ENCODE measurements around the gene SERPINH1. TPM values are rescaled to one million over a fixed set of nuclear protein-coding genes. Genes with fewer than 3 reads are reported as not detected.

SERPINH1 gene
- total RNA-seq, 1 experiment from 2014 or later: 58.8 TPM

DNA sequence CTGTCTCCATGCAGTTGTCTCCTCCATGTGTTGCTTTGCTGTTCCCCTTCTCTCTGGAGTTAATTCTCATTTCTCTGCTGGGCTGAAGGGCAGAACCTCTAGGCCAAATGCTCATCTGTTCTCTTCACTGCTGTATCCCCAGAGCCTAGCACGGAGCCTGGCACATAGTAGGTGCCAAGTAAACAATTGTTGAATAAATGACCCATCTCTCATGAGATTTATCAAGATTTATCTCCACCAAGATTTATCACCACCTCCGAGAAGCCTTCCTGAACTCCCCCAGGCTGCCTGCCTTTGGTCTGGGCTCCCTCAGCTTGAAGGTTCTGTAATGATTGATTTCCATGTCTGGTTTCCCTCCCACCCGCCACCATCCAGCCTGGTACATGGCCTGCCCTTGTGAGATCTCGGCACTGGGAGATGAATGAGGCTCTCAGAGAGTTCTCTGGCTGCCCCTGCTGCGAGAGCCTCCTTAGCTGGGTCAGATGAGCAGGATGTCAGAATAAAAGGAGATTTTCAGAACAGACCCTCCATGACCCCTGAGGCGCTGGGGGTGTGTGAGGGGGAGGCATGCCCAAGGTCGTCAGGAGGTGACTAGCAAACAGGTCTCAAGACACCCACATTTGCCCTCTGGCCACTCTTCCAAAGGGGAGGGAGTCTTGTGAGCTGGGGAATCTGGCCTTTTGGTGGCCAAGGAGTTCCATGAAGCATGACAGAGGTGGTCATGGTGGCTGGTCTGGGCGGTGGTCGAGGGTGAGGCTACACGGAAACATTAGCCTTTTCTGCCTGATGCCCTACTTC is 33.9 kb upstream of the SERPINH1 start:
- Mint-ChIP-seq H3K4me1 (ENCODE audit: low read depth, unreplicated experiment) (no peaks in the 10 kb centered on the region), H3K27me3 (ENCODE audit: unreplicated experiment) (peaks cover 54% of the 10 kb centered on the region), H3K27ac (ENCODE audit: unreplicated experiment) (no peak overlapping the region), H3K9me3 (ENCODE audit: low read depth, unreplicated experiment) (no peaks in the 10 kb centered on the region), H3K36me3 (ENCODE audit: insufficient read depth, unreplicated experiment) (peaks cover 10% of the 10 kb centered on the region), H3K4me3 (ENCODE audit: low read depth, unreplicated experiment) (no peak overlapping the region)
- CTCF ChIA-PET: interaction anchor here (0.6 to 0.7 kb wide), 2 partner anchors 68 to 337 kb away, joined by 4 read pairs; no protein-coding TSS in a partner anchor
- BruUV-seq (replicated peaks): no TSS peak
- DNase-seq: no peak
- intact Hi-C loops (cut with micrococcal nuclease; ENCODE audit: unreplicated experiment): no loop called here
- TF ChIP-seq CTCF (IDR thresholded peaks at IDR 0.05; ENCODE audit: unreplicated experiment): no peak

DNA sequence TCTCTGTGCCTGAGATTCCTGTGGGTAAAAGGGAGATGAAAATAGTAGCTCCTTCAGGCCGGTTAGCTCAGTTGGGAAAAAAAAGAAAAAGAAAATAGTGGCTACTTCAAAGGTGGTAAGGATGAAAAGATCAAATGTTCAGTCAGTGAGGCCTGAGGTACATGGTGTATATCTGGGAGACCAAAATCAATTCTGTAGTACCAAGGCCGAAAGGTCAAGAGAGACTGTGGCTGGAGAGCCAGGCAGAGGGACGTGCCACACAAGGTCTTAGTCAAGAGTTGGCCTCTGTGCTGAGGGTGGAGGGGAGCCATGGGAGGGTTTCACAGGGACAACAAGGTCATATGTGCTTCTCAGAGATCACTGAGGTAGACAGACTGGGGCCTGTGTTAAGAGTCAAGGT is 31.5 kb upstream of the SERPINH1 start:
- Mint-ChIP-seq H3K4me1 (ENCODE audit: low read depth, unreplicated experiment) (peaks cover 9% of the 10 kb centered on the region), H3K9me3 (ENCODE audit: low read depth, unreplicated experiment) (no peaks in the 10 kb centered on the region), H3K4me3 (ENCODE audit: low read depth, unreplicated experiment) (no peak overlapping the region), H3K27ac (ENCODE audit: unreplicated experiment) (no peak overlapping the region), H3K27me3 (ENCODE audit: unreplicated experiment) (peaks cover 34% of the 10 kb centered on the region), H3K36me3 (ENCODE audit: insufficient read depth, unreplicated experiment) (peaks cover 10% of the 10 kb centered on the region)
- TF ChIP-seq CTCF (IDR thresholded peaks at IDR 0.05; ENCODE audit: unreplicated experiment): no peak
- intact Hi-C loops (cut with micrococcal nuclease; ENCODE audit: unreplicated experiment): no loop called here
- no peak for DNase-seq
- BruUV-seq (replicated peaks): no TSS peak
- CTCF ChIA-PET: interaction anchor here (0.7 kb wide), 1 partner anchor 772 kb away, joined by 3 read pairs; no protein-coding TSS in a partner anchor

- peaks cover 3% of the 10 kb centered on the region for H3K36me3 Mint-ChIP-seq (ENCODE audit: insufficient read depth, unreplicated experiment)
- CTCF ChIA-PET: interaction anchor here (0.7 kb wide), 1 partner anchor 771 kb away, joined by 3 read pairs; no protein-coding TSS in a partner anchor
- DNase-seq: no peak
- no peaks in the 10 kb centered on the region for H3K9me3 Mint-ChIP-seq (ENCODE audit: low read depth, unreplicated experiment)
- H3K27me3 Mint-ChIP-seq (ENCODE audit: unreplicated experiment): peaks cover 34% of the 10 kb centered on the region
- BruUV-seq (replicated peaks): no TSS peak
- H3K4me3 Mint-ChIP-seq (ENCODE audit: low read depth, unreplicated experiment): no peak overlapping the region
- H3K4me1 Mint-ChIP-seq (ENCODE audit: low read depth, unreplicated experiment): peaks cover 9% of the 10 kb centered on the region
- intact Hi-C loops (cut with micrococcal nuclease; ENCODE audit: unreplicated experiment): no loop called here
- TF ChIP-seq CTCF (IDR thresholded peaks at IDR 0.05; ENCODE audit: unreplicated experiment): no peak
- no peak overlapping the region for H3K27ac Mint-ChIP-seq (ENCODE audit: unreplicated experiment)
These were observed 30.7 kb upstream of the SERPINH1 start for GRCh38 chr11:75531325-75531724.

GRCh38 chr11:75532200-75533048 is 29.6 kb upstream of the SERPINH1 start:
- no peaks in the 10 kb centered on the region for H3K36me3 Mint-ChIP-seq (ENCODE audit: insufficient read depth, unreplicated experiment)
- intact Hi-C loops (cut with micrococcal nuclease; ENCODE audit: unreplicated experiment): loop anchor here (1.0 kb wide), 2 partner anchors 87 to 144 kb away; no protein-coding TSS in a partner anchor
- H3K4me3 Mint-ChIP-seq (ENCODE audit: low read depth, unreplicated experiment): no peak overlapping the region
- H3K4me1 Mint-ChIP-seq (ENCODE audit: low read depth, unreplicated experiment): peaks cover 14% of the 10 kb centered on the region
- DNase-seq: peak; percentile 85
- no TSS peak for BruUV-seq (replicated peaks)
- TF ChIP-seq CTCF (IDR thresholded peaks at IDR 0.05; ENCODE audit: unreplicated experiment): peak; percentile 85
- H3K27ac Mint-ChIP-seq (ENCODE audit: unreplicated experiment): no peak overlapping the region
- peaks cover 26% of the 10 kb centered on the region for H3K27me3 Mint-ChIP-seq (ENCODE audit: unreplicated experiment)
- CTCF ChIA-PET: interaction anchor here (0.7 to 3.6 kb wide), 3 partner anchors 87 to 285 kb away, joined by 3 to 21 read pairs (median 3); no protein-coding TSS in a partner anchor
- H3K9me3 Mint-ChIP-seq (ENCODE audit: low read depth, unreplicated experiment): no peaks in the 10 kb centered on the region

Measured in Calu3 (cell line).